ENCODE data around the gene C10orf67.
"Not testable (repeated sequence)": the region's sequence is repeated elsewhere in the genome, so short reads cannot be mapped to it uniquely, and the experiment has no call there.

Gene C10orf67

GRCh38 chr10:23322082-23322481, 22.5 kb downstream of the C10orf67 start:
- no peak for DNase-seq

GRCh38 chr10:23319835-23320234, 24.8 kb downstream of the C10orf67 start:
- no peak for DNase-seq

- no peak for DNase-seq
Measured at GRCh38 chr10:23318359-23318758, 26.2 kb downstream of the C10orf67 start.

- no peak for DNase-seq
Measured at GRCh38 chr10:23317416-23317815, 27.2 kb downstream of the C10orf67 start.

DNA sequence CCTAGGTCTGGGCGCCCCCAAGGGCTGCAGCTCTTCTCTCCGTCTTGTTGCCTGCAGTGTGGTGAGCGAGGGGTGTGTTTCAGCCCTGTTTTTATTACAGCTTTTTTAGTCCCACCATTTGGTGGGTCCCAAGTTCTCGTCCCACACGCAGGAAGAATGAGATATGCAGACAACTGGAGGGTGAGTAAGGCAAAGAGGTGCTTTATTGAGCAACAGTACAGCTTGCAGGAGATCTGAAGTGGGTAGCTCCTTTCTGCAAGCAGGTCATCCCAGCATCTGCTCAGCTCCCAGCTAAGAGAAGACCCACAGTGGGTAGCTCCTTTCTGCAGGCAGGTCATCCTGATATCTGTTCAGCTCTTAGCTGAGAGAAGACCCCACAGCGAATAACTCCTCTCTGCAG, 28.2 kb downstream of the C10orf67 start:
- DNase-seq, result no peak

GRCh38 chr10:23315966-23316365, 28.6 kb downstream of the C10orf67 start:
- no peak for DNase-seq

DNA sequence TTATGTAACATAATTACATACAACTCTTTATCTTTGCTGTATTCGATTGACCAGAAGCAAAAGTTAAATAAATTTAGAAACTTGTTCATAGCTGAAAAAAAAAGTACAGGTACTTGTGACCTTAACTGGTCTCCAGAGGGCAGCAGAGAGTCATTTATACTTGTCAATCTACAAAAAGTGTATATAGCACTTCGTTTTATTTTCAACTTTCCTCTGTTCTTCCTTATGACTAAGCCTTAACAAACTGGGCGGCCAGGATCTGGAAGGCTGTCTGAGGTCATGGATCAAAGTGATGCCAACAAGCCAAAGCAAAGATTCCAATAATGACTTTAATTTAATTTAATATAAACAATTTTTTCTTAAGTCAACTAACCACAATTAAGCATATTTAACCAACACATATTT, 29.8 kb downstream of the C10orf67 start:
- peak; percentile 62 to 74 for DNase-seq

GRCh38 chr10:23311034-23311433, 33.6 kb downstream of the C10orf67 start:
- no peak for DNase-seq

- DNase-seq, result no peak
Measured at GRCh38 chr10:23310404-23310803, 34.2 kb downstream of the C10orf67 start.

GRCh38 chr10:23299961-23300360, 44.6 kb downstream of the C10orf67 start:
- not testable (repeated sequence) for DNase-seq

GRCh38 chr10:23294638-23295247, 49.9 kb downstream of the C10orf67 start:
- no peak for DNase-seq

DNA sequence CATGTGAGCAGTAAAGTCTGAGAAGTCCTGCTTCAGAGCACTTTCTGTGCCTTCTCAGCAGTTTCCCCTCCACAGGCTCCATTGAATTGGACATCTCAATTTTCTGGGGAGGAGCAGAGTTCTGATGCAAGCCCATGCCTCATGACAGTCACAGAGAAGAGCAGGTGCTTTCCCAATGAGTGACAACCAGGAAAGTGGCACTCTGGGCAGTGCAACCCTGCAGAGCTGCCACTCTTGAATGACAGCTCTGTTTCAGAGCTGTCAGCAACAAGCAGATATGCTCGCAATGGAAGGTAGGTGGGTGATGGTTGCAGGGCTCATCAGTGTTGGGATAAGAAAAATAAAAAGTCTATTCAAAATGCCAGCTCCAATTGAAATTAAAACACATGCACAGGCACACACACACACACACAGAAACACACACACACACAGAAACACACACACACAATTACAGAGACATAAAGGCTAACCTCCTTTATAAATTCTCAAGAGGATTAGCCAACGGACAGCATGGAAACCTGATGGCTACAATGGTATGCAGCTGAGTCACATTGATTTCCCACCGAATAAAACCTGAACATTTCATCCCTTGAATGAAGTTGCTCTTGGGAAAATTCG, 50.5 kb downstream of the C10orf67 start:
- DNase-seq, result no peak

GRCh38 chr10:23293145-23293724, 51.4 kb downstream of the C10orf67 start:
- DNase-seq, result peak in 1 of 2 donors; percentile 23

- DNase-seq, result no peak
Measured at GRCh38 chr10:23291551-23292334, 52.9 kb downstream of the C10orf67 start.

- DNase-seq, result no peak
Measured at GRCh38 chr10:23284674-23285335, 59.8 kb downstream of the C10orf67 start.

DNA sequence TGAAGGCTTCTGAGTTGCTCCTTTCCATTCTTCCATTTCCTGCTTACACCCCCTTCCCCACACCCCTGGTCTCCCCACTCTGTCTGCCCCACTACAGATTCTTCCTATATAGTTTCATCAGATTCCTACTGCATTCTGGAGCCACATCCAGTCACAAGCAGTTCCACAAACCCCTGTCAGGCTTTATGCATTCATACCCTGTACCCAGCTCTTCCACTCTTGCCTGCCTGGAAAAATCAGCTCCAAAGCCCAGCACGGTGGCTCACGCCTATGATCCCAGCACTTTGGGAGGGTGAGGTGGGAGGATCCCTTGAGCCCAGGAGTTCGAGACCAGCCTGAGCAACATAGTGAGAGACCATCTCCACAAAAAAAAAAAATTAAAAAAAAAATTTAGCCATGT, 60.4 kb downstream of the C10orf67 start:
- DNase-seq, result no peak

DNA sequence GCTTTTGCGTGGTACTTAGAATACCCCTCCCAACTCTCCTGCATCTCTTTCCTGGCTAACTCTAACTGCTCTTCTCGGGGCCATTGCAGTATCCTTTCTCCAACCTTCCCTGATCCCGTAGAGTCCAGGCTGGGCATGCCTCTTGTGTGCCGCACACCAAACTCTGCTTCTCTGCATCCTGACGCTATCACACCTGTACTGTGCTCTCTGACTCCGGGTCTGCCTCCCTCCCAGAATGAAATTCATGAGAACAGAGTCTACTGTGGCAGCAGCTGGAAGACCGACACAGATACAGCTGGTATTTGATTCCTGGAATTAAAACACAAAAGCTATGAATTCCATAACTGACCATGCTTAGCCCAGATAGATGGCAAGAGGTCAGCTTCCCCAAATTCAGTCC, 60.9 kb downstream of the C10orf67 start:
- DNase-seq, result no peak

DNA sequence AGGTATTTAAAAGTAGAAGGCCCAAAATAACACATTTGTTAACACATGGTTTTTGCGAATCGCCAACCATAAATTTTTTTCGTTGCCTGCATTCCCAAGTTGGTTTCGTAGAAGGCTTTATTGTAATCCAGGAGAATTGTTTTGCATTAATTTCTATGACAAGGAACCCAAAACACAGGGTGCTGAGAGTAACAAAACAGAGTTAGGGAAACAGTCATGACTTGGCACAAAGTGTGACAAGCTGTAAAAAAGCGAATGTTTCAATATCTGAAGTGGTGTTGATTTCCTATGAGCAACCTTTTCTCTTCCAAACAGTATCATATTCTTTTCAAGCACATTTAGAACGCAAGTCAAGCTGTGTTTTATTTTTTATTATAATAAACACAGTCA, 63.6 kb downstream of the C10orf67 start:
- DNase-seq, result no peak

- DNase-seq, result no peak
Measured at GRCh38 chr10:23280419-23281043, 64.1 kb downstream of the C10orf67 start.

DNA sequence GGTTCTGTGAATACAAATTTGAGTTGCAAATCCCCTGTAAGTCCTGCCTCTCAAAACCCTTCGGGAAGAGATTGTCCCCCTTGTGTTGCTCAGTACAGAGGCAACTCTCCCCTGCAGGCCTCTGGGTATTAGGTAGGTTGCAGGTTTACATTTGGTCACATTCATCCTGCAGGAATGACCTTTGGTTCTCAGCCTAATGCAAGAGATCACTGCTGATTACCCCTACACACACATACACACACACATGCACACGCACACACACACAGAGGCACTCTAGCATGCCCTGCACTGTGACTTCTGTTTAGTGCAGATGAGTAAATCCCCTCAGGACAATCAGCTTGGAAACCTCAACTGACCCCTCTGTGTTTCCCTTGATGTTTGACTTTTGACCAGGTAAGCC, 69.2 kb downstream of the C10orf67 start:
- no peak for DNase-seq

- DNase-seq, result not testable (repeated sequence)
Measured at GRCh38 chr10:23274179-23274578, 70.4 kb downstream of the C10orf67 start.

DNA sequence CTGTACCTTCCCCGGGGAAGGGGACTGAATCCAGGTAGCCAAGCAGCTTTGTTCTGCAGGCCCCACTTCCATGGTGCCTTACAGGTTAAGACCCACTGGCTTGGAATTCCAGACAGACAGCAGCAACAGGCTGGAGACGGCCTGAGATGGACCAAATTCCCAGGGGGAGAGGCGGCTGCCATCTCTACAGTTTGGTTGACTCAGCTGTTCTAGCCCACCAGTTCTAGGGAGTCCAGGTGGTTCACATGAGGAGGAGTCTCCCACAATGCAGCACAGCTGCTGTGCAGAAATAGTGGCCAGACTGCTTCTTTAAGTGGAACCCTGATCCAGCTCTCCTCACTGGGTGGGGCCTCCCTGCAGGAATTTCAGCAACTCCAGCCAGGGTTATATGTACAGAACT, 74.1 kb downstream of the C10orf67 start:
- no peak for DNase-seq

Data from activated CD4-positive, alpha-beta T cell treated with anti-CD3 and anti-CD28 coated beads for 4 hours (primary cell).